SK-N-SH treated with all-trans-retinoic acid at 6 μM for 48 hours (cell line): ENCODE measurements around the gene CBL.

Experiments used
- BACH2 ChIP-seq: fragments of 250-450 bp; sonication (Bioruptor Pico); IDR thresholded peaks from 2 replicates; pipeline ENCODE4 v1.9.0; 2021; ENCODE audit warnings: mild to moderate bottlenecking, borderline replicate concordance
- CREB5 ChIP-seq: fragments of 250-450 bp; sonication (Bioruptor Pico); IDR thresholded peaks from 2 replicates; pipeline ENCODE4 v1.5.1; 2020; ENCODE audit warnings: low read depth, mild to moderate bottlenecking, moderate library complexity
- PATZ1 ChIP-seq: fragments of 250-450 bp; sonication (Bioruptor Pico); IDR thresholded peaks from 2 replicates; pipeline ENCODE4 v1.8.0; 2020; ENCODE audit warnings: mild to moderate bottlenecking, moderate library complexity, borderline replicate concordance
- POU6F1 ChIP-seq: fragments of 250-450 bp; sonication (Bioruptor Pico); IDR thresholded peaks from 2 replicates; pipeline ENCODE4 v1.8.0; 2021; ENCODE audit warnings: low read depth, mild to moderate bottlenecking, moderate library complexity, borderline replicate concordance
- RARB ChIP-seq: fragments of 250-450 bp; sonication (Bioruptor Pico); IDR thresholded peaks from 2 replicates; pipeline ENCODE4 v1.8.0; 2021; ENCODE audit warnings: mild to moderate bottlenecking, moderate library complexity
- SNAI2 ChIP-seq: fragments of 250-450 bp; sonication (Bioruptor Pico); IDR thresholded peaks from 2 replicates; pipeline ENCODE4 v1.5.0; 2020; ENCODE audit warnings: mild to moderate bottlenecking, moderate library complexity
- ZC3H10 ChIP-seq: fragments of 250-450 bp; sonication (Bioruptor Pico); IDR thresholded peaks from 2 replicates; pipeline ENCODE4 v1.5.1; 2021; ENCODE audit warnings: mild to moderate bottlenecking, moderate library complexity
- ZFP3 ChIP-seq: fragments of 250-450 bp; sonication (Bioruptor Pico); IDR thresholded peaks from 2 replicates; pipeline ENCODE4 v1.5.0; 2020; ENCODE audit warnings: mild to moderate bottlenecking, moderate library complexity
- ZNF565 ChIP-seq: fragments of 450-650 bp; formaldehyde crosslinking; conservative IDR thresholded peaks from 2 replicates; pipeline ENCODE4 v1.5.0; 2020; ENCODE audit warnings: low read depth, mild to moderate bottlenecking, moderate library complexity

GRCh38 chr11:119229741-119230140, 23.6 kb downstream of the CBL start:
- no peak for TF ChIP-seq PATZ1 (CRISPR knock-in tag)
- TF ChIP-seq CREB5 = no peak
- TF ChIP-seq RARB (CRISPR knock-in tag) = no peak
- TF ChIP-seq BACH2 (CRISPR knock-in tag) = no peak
- TF ChIP-seq ZC3H10 (CRISPR knock-in tag) = no peak
- TF ChIP-seq SNAI2 (CRISPR knock-in tag) = no peak
- no peak for TF ChIP-seq ZNF565 (CRISPR knock-in tag)
- no peak for TF ChIP-seq ZFP3 (CRISPR knock-in tag)
- TF ChIP-seq POU6F1 = no peak
